ENCODE data around the gene SUCLG2. TPM values are rescaled to one million over a fixed set of nuclear protein-coding genes. Genes with fewer than 3 reads are reported as not detected.

SUCLG2 gene
- total RNA-seq, 1 experiment from 2014 or later, result 38.5 TPM

DNA sequence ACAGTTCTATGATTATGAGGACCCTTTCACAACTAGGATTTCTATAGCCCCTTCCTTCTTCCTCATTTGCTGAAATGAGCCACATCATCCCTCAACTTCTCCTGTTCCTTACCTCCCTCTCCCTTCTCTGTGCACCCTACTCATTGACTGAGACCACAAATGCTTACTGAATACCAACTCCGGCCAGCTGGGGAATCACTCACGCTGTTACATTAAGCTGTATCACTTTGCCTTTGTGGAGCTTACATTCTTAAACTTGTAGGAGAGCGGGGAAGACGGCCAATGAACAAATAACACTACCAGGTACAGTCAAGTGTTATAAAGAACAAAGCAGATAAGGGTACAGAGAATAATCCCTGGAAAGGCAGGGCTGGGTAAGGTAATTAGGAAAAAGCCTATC lies 5.7 kb downstream of the SUCLG2 start:
- Histone ChIP-seq H3K23me2 (ENCODE audit: insufficient read length, low read depth, low read length, poor library complexity, severe bottlenecking) (no peaks in the 10 kb centered on the region), H4K8ac (replicated peaks; ENCODE audit: insufficient read length, low read depth, low read length) (no peak overlapping the region), H3K4me2 (ENCODE audit: insufficient read depth, insufficient read length, low read length) (no peak overlapping the region), H3K14ac (ENCODE audit: insufficient read depth, low read length) (no peak overlapping the region), H4K20me1 (ENCODE audit: control insufficient read depth, insufficient read depth, insufficient read length) (no peaks in the 10 kb centered on the region), H3K4ac (ENCODE audit: low read depth, low read length) (no peak overlapping the region), H3K4me1 (ENCODE audit: insufficient read depth, low read length) (no peaks in the 10 kb centered on the region), H3K79me2 (ENCODE audit: insufficient read depth, low read length) (no peaks in the 10 kb centered on the region), H3K79me1 (ENCODE audit: insufficient read depth, low read depth, low read length, poor library complexity, severe bottlenecking) (no peaks in the 10 kb centered on the region), H4K91ac (ENCODE audit: insufficient read length, low read depth, low read length) (no peak overlapping the region), H3K56ac (ENCODE audit: insufficient read length, low read depth, low read length) (no peak overlapping the region), H2BK5ac (ENCODE audit: insufficient read length, low read length) (no peak overlapping the region), H2BK15ac (ENCODE audit: low read depth, low read length) (no peak overlapping the region), H3T11ph (ENCODE audit: low read length) (no peak overlapping the region), H3K18ac (ENCODE audit: insufficient read length, low read depth, low read length) (no peak overlapping the region), H3K27me3 (ENCODE audit: insufficient read depth, low read length) (no peaks in the 10 kb centered on the region), H2AFZ (ENCODE audit: low read length) (no peak overlapping the region), H3K9ac (ENCODE audit: extremely low read depth, insufficient read length, low read length) (peak overlapping the region; percentile 4), H2AK5ac (ENCODE audit: insufficient read length, low read length) (no peak overlapping the region), H2BK120ac (ENCODE audit: low read depth, low read length, poor library complexity, severe bottlenecking) (no peak overlapping the region), H3K9me3 (ENCODE audit: control insufficient read depth, low read depth, low read length) (no peaks in the 10 kb centered on the region), H3K23ac (ENCODE audit: insufficient read length, low read depth, low read length) (no peak overlapping the region), H4K5ac (ENCODE audit: insufficient read length, low read depth, low read length) (no peak overlapping the region), H2BK20ac (ENCODE audit: low read depth, low read length, poor library complexity, severe bottlenecking) (no peak overlapping the region), H3K27ac (ENCODE audit: insufficient read length, low read depth, low read length) (no peak overlapping the region), H2BK12ac (ENCODE audit: insufficient read length, low read depth, low read length) (no peak overlapping the region)
- peaks cover 14 to 22% of the 10 kb centered on the region in 2 experiments for H3K4me1 Mint-ChIP-seq
- WGBS (ENCODE audit: extremely low coverage, insufficient read length, low lambda C conversion rate), result no CpG with 5 or more reads among the region's 4 CpGs
- no peak for DNase-seq
- peak overlapping the region in 2 of 3 experiments; percentile 3 to 6; a peak in 1 of 7 replicates for H3K27ac Mint-ChIP-seq
- TF ChIP-seq, protein P1, sequence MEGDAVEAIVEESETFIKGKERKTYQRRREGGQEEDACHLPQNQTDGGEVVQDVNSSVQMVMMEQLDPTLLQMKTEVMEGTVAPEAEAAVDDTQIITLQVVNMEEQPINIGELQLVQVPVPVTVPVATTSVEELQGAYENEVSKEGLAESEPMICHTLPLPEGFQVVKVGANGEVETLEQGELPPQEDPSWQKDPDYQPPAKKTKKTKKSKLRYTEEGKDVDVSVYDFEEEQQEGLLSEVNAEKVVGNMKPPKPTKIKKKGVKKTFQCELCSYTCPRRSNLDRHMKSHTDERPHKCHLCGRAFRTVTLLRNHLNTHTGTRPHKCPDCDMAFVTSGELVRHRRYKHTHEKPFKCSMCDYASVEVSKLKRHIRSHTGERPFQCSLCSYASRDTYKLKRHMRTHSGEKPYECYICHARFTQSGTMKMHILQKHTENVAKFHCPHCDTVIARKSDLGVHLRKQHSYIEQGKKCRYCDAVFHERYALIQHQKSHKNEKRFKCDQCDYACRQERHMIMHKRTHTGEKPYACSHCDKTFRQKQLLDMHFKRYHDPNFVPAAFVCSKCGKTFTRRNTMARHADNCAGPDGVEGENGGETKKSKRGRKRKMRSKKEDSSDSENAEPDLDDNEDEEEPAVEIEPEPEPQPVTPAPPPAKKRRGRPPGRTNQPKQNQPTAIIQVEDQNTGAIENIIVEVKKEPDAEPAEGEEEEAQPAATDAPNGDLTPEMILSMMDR (conservative IDR thresholded peaks at IDR 0.05), result no peak
- H3K27me3 Mint-ChIP-seq (ENCODE audit: low read depth), result no peaks in the 10 kb centered on the region; the same call in 1 of the 2 replicates
- no peak overlapping the region for H3K4me3 Mint-ChIP-seq
- H3K36me3 Mint-ChIP-seq (ENCODE audit: insufficient read depth in 1 of 3, low read depth in 3 of 3), result peaks cover 6 to 8% (median 7%) of the 10 kb centered on the region in 3 experiments; a peak in 5 of 7 replicates
- H3K9me3 Mint-ChIP-seq, result no peaks in the 10 kb centered on the region; a peak in 1 of 5 replicates

All from H9 (cell line).